ENCODE results near the gene ERC2. TPM values are rescaled to one million over a fixed set of nuclear protein-coding genes. Genes with fewer than 3 reads are reported as not detected.

Gene ERC2
- total RNA-seq, 1 donor from 2014 or later = 0.65 TPM

DNA sequence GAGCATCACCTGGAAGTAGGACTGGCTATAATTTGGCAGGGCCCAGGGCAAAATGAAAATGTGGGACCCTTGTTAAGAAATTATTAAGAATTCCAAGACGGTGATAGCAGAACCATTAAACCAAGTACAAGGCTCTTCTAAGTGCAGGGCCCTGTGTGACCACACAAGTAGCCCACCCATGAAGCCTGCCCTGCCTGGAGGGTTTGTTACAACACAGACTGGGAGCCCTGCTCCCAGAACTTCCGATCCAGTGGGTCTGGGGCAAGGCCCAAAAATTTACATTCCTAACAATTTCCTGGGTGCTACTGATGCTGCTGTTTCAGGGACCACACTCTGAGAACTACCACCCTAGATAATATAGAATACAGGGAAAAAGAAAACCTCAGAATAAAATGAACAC is 666.6 kb downstream of the ERC2 start:
- H3K4me3 Mint-ChIP-seq (ENCODE audit: unreplicated experiment) = no peak overlapping the region
- TF ChIP-seq, protein P1, sequence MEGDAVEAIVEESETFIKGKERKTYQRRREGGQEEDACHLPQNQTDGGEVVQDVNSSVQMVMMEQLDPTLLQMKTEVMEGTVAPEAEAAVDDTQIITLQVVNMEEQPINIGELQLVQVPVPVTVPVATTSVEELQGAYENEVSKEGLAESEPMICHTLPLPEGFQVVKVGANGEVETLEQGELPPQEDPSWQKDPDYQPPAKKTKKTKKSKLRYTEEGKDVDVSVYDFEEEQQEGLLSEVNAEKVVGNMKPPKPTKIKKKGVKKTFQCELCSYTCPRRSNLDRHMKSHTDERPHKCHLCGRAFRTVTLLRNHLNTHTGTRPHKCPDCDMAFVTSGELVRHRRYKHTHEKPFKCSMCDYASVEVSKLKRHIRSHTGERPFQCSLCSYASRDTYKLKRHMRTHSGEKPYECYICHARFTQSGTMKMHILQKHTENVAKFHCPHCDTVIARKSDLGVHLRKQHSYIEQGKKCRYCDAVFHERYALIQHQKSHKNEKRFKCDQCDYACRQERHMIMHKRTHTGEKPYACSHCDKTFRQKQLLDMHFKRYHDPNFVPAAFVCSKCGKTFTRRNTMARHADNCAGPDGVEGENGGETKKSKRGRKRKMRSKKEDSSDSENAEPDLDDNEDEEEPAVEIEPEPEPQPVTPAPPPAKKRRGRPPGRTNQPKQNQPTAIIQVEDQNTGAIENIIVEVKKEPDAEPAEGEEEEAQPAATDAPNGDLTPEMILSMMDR (IDR thresholded peaks at IDR 0.05) = no peak
- peaks cover 3% of the 10 kb centered on the region for H3K36me3 Mint-ChIP-seq (ENCODE audit: low read depth)
- H3K27me3 Mint-ChIP-seq (ENCODE audit: low read depth) = no peaks in the 10 kb centered on the region
- H3K27ac Mint-ChIP-seq (ENCODE audit: unreplicated experiment) = no peak overlapping the region
- peaks cover under 1% of the 10 kb centered on the region for H3K4me1 Mint-ChIP-seq (ENCODE audit: low read depth)
- peaks cover 7% of the 10 kb centered on the region for H3K9me3 Mint-ChIP-seq (ENCODE audit: low read depth)
- no peak for DNase-seq (ENCODE audit: low spot score)

DNA sequence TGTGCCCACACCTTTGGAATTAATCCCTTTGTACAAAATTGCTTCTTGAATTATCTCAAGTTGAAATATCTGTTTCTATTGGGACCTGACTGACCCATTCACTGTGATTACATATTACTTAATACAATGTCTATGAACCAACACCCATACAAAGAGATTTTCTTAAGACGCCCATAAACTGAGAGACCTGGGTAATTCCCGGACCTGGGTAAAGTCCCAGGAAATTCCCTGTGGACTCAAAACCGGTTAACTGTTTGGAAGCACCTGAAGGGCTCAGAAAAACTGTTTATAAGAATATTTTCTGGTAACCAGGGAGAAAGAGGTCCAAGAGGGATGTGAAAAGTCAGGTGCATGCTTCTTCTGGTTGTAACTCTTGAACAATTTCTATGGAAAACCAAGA is 667.2 kb downstream of the ERC2 start:
- no peak overlapping the region for H3K27ac Mint-ChIP-seq (ENCODE audit: unreplicated experiment)

GRCh38 chr3:55797775-55798174 is 670.5 kb downstream of the ERC2 start:
- peaks cover 19% of the 10 kb centered on the region for H3K4me1 Mint-ChIP-seq (ENCODE audit: low read depth)
- no peak overlapping the region for H3K27ac Mint-ChIP-seq (ENCODE audit: unreplicated experiment)
- H3K9me3 Mint-ChIP-seq (ENCODE audit: low read depth) = peaks cover 10% of the 10 kb centered on the region
- no peak overlapping the region for H3K4me3 Mint-ChIP-seq (ENCODE audit: unreplicated experiment)
- TF ChIP-seq, protein P1 (IDR thresholded peaks at IDR 0.05) = no peak
- H3K36me3 Mint-ChIP-seq (ENCODE audit: low read depth) = peaks cover 3% of the 10 kb centered on the region
- no peaks in the 10 kb centered on the region for H3K27me3 Mint-ChIP-seq (ENCODE audit: low read depth)
- no peak for DNase-seq (ENCODE audit: low spot score)

More for the DNA sequence above, 667.2 kb downstream of the ERC2 start:
- Mint-ChIP-seq H3K27me3 (ENCODE audit: low read depth) (no peaks in the 10 kb centered on the region), H3K36me3 (ENCODE audit: low read depth) (peaks cover 3% of the 10 kb centered on the region), H3K4me1 (ENCODE audit: low read depth) (peaks cover 4% of the 10 kb centered on the region), H3K9me3 (ENCODE audit: low read depth) (peaks cover 7% of the 10 kb centered on the region), H3K4me3 (ENCODE audit: unreplicated experiment) (no peak overlapping the region)
- DNase-seq (ENCODE audit: low spot score) = no peak
- TF ChIP-seq, protein P1 (IDR thresholded peaks at IDR 0.05) = no peak

- Mint-ChIP-seq H3K4me1 (ENCODE audit: low read depth) (peaks cover 19% of the 10 kb centered on the region), H3K27ac (ENCODE audit: unreplicated experiment) (no peak overlapping the region), H3K36me3 (ENCODE audit: low read depth) (peaks cover 3% of the 10 kb centered on the region), H3K4me3 (ENCODE audit: unreplicated experiment) (no peak overlapping the region), H3K27me3 (ENCODE audit: low read depth) (no peaks in the 10 kb centered on the region), H3K9me3 (ENCODE audit: low read depth) (peaks cover 10% of the 10 kb centered on the region)
- DNase-seq (ENCODE audit: low spot score) = no peak
- TF ChIP-seq, protein P1 (IDR thresholded peaks at IDR 0.05) = no peak
Observed at GRCh38 chr3:55797084-55797483, 671.2 kb downstream of the ERC2 start.

GRCh38 chr3:55796533-55796932 is 671.7 kb downstream of the ERC2 start:
- DNase-seq (ENCODE audit: low spot score) = no peak

More at GRCh38 chr3:55796533-55796932, 671.7 kb downstream of the ERC2 start:
- no peak overlapping the region for H3K27ac Mint-ChIP-seq (ENCODE audit: unreplicated experiment)
- H3K36me3 Mint-ChIP-seq (ENCODE audit: low read depth) = peaks cover 3% of the 10 kb centered on the region
- peaks cover 10% of the 10 kb centered on the region for H3K9me3 Mint-ChIP-seq (ENCODE audit: low read depth)
- no peaks in the 10 kb centered on the region for H3K27me3 Mint-ChIP-seq (ENCODE audit: low read depth)
- H3K4me3 Mint-ChIP-seq (ENCODE audit: unreplicated experiment) = no peak overlapping the region
- peaks cover 19% of the 10 kb centered on the region for H3K4me1 Mint-ChIP-seq (ENCODE audit: low read depth)
- TF ChIP-seq, protein P1 (IDR thresholded peaks at IDR 0.05) = no peak

Data from chondrocyte (in vitro differentiated cells).